8988T (cell line): ENCODE results near the gene SCN4B.

ENCODE experiments used
- DNase-seq: peaks from one replicate; pipeline ENCODE4 v3.0.0; 2011

The SCN4B gene

DNA sequence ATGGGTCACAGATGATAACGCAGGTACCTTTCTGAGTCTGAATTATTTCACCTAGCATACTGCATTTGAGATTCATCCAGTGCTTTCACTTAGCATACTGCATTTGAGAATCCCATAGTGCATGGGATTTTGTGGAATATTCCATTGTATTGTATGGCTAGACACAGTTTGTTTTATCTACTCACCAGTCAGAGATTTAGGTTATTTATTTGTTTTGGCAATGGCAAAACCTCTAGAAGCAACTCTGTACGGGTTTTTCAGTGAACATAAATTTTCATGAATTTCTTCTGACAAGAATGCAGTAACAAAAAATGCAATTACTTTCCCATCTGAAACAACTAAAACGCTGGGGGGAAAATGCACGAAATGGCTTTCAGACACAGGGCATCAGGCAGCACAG, 24.3 kb downstream of the SCN4B start:
- DNase-seq: no peak

DNA sequence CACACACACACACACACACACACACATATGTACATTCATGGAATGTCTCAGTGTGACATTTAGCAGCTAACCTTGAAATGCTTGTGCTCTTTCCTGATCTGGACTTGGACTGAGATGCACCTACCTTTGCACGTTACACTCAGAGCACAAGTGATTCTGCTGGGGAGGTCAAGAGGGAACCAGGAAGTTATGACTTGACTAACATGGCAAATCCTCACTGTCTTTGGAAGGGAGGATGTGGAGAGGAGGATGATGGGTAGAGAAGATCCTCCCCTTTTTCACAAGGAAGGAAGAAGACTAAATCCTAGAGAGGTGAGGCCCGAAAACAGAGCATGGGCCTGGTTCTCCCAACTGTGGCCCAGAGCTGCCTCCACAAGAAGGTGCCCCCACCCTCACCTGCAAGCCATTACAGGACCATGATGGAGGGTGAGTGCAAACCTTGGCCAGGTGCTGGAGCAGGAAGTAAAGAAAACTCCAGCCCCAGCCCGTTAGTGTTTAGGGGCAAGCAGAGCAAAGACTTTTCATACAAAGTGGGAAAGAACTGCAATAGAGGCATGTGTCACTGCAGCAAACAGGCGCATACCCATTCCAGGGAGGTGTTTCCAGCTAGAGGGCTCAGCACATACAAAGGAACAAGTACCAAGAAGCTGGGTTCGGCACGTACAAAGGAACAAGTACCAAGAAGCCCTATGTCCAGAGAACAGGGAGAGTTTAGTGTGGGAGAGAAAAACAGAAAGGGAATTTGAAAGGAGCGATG, 26.4 kb downstream of the SCN4B start:
- no peak for DNase-seq

DNA sequence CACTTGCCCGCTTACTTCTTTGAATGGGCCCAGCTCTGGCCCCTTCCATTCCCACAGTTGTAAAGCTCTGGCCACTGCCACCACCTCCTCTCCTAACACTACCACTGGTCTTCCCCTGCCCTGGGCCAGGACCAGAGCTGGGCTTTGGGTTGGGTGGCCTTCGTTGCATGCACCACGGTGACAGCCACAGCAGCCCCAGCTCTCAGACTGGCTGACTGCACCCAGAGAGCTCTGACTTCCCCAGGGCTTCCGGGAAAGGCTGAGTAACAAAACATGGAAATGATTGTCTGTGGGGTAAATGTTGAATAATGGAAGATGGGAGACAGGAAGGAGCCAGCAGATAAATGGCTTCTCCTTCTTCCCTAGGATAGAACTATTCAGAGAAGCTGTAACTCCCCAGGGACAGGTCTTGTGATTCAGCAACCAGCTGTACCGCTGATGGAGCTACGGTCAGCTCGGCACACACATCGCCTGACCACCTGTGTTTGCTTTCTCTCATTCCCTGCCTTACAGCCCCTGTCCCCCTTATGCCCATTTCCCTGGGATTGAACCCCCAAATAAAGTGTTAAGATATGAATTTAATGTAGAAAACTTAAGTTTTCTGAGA, 27.6 kb downstream of the SCN4B start:
- DNase-seq: no peak

DNA sequence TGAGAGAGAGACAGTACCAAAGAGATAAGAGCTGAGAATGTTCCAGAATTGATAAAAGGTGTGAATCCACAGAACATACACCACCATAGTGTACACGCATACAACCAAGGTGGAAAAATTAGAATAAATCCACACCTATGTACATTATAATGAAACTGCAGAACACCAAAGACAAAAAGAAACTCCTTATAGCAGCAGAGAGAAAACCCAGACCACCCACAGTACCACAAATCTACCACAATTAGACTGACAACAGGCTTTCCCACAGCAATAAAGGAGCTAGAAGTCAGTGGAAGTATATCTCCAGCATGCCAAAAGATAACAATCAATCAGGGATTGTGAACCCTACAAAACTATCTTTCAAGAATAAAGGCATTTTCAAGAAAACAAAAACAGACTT, 31.8 kb downstream of the SCN4B start:
- DNase-seq: no peak

DNA sequence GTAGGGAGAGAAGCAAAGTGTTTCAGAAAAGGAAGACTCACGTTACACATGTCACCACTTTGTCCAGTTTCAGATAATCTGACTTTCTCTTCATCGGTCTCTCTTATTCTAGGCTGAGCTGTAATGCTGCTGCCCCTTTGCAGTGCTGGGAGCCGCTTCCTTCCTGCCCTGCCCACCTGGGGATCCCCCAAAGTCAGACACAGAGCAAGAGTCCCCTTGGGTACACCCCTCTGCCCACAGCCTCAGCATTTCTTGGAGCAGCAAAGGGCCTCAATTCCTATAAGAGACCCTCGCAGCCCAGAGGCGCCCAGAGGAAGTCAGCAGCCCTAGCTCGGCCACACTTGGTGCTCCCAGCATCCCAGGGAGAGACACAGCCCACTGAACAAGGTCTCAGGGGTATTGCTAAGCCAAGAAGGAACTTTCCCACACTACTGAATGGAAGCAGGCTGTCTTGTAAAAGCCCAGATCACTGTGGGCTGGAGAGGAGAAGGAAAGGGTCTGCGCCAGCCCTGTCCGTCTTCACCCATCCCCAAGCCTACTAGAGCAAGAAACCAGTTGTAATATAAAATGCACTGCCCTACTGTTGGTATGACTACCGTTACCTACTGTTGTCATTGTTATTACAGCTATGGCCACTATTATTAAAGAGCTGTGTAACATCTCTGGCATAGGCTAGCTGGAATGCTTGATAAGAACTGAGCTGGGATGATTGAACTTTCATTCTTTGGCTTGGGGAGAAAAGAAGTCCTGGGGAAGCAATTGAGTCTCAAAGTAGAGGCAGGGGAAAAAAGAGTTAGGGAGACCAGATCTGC, 34.6 kb downstream of the SCN4B start:
- no peak for DNase-seq

DNA sequence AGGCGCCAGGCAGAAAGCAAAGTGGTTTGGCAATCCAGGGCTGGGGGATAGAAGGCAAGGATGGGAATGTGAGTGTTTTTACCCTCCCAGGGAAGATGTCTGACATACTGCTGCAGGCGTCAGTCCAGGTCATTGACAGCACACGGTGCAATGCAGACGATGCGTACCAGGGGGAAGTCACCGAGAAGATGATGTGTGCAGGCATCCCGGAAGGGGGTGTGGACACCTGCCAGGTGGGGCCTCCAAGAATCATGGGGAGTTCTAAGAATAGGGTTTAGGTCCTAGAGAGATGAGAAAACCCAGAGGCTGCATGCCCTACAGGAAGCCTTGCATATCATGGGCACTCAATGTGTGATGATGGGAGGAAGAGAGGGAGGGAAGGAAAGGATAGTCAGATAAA, 37.6 kb downstream of the SCN4B start:
- DNase-seq: no peak

DNA sequence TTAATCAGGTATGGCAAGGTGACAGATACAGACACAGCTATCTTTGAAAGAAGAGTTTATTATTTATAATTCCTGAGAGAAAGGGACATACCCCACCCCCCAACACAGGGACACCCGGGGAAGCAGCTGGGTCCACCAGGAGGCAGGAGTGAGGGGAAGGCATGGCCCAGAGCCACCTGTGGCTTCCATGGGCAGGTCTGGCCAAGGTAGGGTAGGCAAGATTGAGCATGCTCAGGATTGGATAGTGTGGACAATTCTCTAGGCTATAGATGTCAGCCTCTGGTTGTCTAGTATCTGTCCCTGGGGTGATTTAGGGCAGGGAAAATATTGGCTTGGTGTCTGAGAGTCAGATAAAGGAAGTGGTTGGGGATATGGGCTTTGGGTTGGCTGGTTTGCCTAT, 38.4 kb downstream of the SCN4B start:
- DNase-seq: no peak

DNA sequence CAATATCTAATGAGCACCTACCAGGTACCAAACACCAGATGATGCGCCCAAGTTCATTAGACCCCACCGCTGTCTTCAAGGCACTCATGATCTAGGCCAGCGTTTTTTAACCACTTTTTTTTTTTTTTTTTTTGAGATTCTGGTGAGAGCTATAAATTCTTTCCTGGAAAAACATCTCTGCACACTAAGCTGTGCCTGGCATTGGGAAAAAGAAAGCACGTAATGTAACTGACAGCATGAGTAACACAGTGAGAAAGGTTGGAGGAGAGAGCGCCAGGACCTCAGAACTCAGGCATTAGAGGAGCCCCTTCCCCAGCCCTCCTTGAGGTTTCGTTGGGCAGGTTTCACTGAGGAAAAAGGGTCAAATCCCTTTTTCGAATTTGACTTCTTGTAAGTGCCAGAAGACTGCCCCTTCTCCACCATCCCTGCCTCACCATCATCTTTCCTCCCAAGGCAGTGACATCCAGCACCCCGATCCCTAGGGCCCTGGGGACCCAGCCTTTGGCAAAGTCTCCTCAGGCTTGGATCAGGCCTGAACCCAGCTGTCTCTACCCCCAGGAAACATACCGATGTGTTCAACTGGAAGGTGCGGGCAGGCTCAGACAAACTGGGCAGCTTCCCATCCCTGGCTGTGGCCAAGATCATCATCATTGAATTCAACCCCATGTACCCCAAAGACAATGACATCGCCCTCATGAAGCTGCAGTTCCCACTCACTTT, 39.8 kb downstream of the SCN4B start:
- DNase-seq: no peak

DNA sequence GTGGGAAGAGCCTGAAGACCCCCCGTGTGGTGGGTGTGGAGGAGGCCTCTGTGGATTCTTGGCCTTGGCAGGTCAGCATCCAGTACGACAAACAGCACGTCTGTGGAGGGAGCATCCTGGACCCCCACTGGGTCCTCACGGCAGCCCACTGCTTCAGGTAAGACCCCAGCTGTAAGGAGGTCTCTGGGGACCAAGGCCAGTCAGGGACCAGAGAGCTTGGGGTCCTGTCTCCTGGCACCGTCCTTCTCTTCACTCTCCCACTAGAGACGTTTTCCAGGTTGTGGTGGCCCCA, 40.9 kb downstream of the SCN4B start:
- DNase-seq: no peak

DNA sequence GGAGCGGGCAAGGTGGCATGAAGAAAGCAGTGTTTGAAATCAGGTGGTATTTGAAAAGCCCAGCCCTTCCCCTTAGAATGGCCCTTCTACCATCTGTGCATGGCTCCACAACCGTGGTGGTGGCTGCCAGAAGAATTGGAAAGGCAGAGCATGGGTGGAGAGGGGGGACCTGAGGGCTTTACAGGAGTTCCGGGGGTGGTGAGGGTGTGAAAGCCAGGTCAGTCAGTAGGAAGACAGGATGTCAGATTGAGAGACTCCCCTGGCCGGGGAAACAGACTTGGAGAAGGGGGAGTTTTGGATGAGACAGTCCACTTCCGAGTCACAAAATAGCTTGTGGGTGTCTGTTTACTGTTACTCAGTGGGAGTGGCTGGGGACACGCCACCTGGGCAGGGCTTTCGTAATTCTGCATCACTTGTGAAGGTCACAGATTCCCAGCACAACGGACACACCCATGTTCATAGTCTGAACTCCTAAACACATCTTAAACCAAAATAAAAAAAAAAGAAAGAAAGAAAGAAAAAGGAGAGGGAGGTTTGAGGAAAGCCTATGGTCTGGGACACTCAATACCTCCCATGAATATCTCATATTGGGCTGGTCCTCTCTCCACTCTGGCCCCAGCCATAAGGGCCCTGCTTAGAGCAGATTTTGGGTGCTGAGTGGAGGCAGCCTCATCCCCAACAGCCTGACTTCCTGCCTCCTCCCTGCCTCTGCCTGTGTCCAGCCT, 41.4 kb downstream of the SCN4B start:
- DNase-seq: no peak

DNA sequence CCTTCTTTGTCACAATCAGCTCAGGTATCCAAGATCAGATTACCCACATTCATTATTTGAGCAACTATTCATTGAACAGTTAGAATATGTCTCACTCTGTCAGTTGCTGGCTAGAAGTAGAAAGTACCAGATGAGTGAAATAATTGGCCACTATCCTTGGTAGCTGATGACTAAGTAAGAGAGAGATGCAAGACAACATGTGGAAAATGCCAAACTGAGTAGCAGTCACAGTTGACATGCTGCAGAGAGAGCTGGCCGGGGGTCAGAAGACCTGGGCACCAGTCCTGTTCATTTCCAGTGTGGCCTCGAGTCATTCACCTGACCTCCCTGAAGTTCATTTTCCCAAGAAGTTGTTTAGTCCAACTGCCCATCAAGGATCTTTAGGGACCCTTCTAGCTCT, 43.4 kb downstream of the SCN4B start:
- DNase-seq: no peak

DNA sequence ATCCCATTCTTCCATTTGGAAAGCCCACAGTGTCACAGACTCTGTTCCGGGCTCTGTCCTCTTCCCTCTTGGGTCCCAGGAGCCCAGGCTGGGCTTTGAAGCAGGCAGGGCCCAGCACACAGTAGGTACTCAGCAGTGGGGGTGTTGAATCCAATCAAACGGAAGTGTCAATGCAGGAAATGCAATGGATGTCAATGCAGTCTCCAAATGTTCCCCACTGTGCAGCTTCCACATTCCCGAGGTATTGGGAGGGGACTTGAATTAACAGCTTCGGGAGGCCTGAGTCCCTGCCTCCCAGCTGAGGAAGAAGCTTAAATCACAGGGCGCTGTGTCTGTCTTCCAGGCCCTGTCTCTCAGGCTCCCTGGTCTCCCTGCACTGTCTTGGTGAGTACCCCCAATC, 44.1 kb downstream of the SCN4B start:
- no peak for DNase-seq

DNA sequence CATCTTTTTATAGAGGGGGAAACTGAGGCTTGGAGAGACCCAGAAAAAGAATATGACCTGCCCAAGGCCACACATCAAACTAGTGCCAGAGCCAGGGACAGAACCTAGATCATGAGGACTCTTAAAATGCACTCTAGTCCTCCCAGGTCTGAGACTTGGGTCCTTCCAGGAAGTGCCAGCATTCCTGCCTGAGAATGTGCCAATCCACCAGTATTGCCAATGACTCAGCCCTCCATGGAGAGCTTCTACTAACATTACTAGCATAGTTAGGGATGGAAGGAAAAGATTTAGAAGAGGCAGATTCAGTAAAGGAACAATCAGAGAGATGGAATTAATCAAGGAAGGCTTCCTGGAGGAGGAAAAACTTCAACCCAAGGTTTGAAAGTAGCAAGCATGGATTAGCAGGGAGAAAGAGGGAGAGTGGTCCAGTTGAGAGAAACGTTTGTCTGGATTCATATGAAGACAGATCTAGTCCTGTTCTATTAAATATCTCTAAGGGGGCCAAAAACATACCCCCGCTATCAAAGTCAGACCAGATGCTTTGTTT, 45.8 kb downstream of the SCN4B start:
- DNase-seq: peak; percentile 57

DNA sequence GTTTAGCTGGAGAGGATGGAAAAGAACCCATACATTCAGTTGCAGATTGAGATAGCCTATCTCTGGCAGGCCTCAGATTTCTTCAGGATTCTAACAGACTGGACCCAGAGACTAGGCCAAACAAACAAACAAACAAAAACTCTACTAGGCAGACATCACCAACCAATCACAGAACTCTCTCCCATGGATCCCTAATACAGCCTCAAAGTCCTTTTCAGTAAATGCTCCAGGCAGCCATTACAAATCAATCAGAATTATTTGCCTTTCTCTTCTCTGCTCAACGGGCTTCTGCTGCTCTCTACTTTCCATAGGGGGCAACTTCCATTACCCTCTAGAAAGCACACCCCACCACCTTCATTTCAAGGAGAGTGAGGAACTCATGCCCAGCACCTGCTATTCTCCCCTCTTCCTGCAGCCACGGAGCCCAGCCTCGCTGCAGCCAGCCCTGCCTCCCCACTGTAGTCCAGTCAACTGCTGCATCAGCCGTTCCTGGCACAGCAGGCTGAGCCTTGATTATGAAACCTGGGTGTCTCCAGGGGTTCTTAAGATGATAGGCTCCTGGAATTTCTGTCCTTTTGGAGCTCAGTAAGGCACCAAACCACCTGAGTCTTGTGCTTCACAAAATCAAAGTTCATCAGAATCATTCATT, 46.8 kb downstream of the SCN4B start:
- DNase-seq: no peak

DNA sequence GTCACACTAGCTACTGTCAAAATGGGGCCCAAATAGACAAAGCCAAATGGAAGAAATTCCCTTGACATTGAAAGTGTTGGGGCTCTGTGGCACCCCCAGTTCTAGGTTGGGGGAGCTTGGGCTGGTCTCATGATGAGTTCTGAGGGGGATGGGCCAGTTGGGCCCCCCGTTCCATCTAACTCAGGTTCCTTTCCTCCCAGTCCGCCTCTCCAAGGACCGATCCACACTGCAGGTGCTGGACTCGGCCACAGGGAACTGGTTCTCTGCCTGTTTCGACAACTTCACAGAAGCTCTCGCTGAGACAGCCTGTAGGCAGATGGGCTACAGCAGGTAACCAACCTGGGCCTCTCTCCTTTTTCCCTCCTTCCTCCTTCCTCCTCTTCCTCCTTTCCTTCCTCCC, 48.1 kb downstream of the SCN4B start:
- DNase-seq: no peak

DNA sequence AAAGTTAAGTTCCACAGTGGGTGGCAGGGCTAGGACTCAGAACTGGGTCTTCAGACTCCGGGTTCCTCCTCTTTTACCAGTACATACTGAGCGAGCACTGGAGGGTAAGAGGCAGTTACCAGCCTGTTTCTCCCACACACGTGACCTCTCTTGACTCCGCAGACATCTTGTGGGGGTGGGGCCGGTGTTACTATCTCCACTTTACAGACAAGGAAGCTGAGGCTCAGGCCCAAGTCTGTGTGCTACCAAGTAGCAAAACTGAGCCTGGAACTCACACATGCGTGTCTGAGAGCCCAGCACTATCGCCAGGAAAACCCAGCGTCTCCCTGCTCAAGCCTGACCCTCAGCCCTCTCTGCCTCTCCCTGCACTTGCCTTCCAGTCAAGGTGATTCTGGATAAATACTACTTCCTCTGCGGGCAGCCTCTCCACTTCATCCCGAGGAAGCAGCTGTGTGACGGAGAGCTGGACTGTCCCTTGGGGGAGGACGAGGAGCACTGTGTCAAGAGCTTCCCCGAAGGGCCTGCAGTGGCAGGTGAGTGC, 49.8 kb downstream of the SCN4B start:
- no peak for DNase-seq

DNA sequence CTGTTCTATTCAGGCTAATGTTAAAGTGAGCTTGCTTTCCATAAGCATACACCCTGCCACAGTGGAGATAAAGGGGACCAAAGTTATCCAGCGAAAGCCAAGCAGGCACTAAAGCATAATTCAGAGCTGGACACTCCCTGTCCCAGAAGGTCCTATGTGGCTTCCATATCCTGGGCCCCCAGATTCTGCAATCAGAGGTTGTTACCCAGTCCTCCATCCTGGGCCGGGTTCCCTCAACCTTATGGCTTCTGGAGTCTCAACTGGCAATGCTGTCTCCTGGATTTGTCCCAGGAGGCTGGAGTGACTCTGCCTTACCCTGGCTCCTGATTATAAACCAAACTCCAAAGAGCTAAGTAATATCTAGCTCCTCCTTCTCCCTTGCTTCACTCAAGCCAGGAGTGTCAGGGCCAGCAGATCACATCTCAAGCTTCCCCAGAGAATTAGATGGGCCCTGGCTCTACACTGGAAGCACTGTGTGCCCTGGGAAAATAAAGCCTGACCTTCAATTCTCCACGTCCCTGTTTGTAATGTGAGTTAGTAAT, 51.9 kb downstream of the SCN4B start:
- no peak for DNase-seq

DNA sequence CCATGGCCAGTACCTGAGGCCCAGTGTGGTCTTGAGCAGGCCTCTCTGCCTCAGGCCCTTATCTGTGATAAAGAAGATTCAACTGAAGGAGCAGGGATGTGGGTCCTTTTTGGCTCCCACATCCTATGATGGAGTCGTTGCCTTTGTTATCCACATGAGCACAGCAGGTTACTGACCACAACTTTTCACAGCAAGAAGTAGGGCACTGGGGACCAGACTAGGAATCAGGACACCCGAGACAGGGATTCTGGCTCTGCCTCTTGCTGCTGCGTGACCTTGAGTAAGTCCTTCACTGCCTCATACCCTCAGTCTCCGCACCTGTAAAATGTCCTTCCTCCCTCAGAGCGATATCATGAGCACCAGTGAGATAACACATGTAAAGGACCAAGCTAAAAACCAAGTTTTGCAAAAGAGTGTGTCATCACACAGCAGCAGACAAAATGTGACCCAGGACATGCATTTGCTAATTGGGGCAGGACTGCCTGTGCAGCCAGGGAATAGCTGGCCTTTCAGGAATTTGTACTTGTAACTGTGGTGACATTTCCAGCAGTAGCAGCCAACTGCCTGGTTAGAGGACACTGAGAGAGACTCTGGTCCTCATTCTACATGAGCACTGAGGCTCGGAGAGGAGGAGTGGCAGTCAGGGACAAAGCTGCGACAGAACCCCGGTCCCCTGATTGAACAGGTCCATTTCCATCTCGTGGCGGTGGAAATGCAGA, 52.6 kb downstream of the SCN4B start:
- DNase-seq: no peak

DNA sequence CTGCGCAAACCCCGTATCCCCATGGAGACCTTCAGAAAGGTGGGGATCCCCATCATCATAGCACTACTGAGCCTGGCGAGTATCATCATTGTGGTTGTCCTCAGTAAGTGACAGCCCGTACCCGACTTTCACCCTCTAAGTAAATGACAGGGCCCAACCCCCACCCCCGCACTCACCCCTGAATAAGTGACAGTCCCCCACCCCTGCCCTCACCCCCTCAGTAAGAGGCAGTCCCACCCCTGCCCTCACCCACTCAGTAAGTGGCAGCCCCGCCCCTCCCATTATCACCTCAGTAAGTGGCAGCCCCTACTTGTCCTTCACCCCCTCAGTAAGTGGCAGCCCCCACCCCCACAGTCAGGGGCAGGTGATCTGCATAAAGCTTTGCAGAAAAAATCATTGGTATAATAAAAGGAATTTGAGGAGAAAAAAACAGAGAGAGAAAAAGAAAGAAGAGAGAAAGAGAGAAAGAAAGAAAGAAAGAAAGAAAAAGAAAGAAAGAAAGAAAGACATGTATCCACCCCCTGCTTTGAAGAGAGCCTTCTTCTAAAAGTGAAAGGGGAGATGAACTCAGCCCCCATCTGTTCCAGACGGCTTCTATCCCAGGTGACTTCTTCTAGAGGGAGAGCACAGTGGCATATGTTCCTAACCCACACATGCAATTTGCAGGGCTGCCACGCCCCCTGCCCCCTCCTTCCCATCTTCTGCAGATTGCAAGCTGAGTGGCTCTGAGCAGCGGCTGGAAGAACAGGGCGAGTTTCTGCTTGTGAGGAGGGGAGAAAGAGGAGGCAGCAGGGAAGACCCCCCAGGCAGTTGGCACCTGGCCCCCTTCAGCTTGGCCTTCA, 53.4 kb downstream of the SCN4B start:
- DNase-seq: no peak

DNA sequence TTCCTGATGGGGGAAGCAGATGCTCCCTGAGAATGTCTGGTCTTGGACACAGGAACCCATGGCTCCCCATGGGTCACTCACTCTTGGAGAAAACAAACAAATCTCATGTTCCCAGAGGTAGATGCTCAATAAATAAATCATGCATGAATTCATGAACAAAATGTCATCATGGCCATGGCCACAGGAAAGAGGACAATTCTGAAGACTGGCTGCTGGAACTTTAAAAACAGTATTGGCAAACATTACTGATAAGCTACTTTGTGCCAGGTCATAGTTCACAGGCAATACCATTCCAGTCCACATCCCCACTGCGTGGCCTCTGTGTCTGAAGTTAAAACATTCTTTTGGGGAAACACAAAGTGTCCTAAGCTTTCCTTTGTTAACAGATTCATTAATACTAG, 56.7 kb downstream of the SCN4B start:
- no peak for DNase-seq
